Choroid plexus epithelial cell (primary cell): ENCODE data around the gene AXIN2.
"Not testable (repeated sequence)": the region's sequence is repeated elsewhere in the genome, so short reads cannot be mapped to it uniquely, and the experiment has no call there.

ENCODE experiments used
- DNase-seq: peaks from one replicate; pipeline ENCODE4 v3.0.0-alpha.2; 2010; ENCODE audit warnings: low read depth
- H3K4me3 ChIP-seq: 2 replicates; pipeline ENCODE4 v1.5.1; 2011; ENCODE audit warnings: low read depth, mild to moderate bottlenecking, control low read depth, low read length, moderate library complexity
- TF ChIP-seq, protein P1 (sequence below): conservative IDR thresholded peaks from 2 replicates; pipeline ENCODE4 v1.5.1; 2011; ENCODE audit warnings: low read depth, mild to moderate bottlenecking, control low read depth, inconsistent platforms, low read length, moderate library complexity

Gene AXIN2

DNA sequence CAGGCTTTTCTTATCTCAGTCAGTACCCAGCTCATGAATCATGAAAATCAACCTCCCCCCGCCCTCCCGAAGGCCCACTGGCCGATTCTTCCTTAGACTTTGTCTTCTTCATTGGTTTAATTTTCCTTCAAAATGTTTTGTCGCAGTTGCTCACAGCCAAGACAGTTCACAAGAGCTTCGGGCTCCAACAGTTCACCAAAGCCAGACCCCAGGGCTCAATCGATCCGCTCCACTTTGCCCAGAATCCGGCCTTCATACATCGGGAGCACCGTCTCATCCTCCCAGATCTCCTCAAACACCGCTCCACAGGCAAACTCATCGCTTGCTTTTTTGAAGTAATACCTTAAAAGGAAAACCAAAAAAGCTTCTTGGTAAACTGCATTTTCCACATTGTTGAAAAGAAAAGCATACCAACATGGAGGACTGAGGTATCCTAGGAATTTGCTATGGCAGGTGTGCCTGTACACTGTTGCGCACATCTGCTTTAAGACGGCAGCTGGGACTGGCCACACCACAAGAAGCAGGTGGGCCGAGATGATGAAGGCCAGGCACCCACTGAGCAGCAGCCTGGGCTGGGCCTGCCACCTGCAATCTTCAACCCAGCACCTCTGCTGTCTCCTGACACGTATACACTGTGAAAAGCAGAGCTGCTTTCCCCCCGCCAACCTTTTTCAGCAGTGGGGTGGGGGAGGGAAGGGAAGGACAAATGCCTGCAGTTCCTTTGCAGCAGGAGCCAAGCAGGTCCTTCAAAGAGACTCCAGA, 31.5 kb downstream of the AXIN2 start:
- TF ChIP-seq, protein P1, sequence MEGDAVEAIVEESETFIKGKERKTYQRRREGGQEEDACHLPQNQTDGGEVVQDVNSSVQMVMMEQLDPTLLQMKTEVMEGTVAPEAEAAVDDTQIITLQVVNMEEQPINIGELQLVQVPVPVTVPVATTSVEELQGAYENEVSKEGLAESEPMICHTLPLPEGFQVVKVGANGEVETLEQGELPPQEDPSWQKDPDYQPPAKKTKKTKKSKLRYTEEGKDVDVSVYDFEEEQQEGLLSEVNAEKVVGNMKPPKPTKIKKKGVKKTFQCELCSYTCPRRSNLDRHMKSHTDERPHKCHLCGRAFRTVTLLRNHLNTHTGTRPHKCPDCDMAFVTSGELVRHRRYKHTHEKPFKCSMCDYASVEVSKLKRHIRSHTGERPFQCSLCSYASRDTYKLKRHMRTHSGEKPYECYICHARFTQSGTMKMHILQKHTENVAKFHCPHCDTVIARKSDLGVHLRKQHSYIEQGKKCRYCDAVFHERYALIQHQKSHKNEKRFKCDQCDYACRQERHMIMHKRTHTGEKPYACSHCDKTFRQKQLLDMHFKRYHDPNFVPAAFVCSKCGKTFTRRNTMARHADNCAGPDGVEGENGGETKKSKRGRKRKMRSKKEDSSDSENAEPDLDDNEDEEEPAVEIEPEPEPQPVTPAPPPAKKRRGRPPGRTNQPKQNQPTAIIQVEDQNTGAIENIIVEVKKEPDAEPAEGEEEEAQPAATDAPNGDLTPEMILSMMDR = no peak
- no peak for DNase-seq
- H3K4me3 ChIP-seq = no peak overlapping the region

DNA sequence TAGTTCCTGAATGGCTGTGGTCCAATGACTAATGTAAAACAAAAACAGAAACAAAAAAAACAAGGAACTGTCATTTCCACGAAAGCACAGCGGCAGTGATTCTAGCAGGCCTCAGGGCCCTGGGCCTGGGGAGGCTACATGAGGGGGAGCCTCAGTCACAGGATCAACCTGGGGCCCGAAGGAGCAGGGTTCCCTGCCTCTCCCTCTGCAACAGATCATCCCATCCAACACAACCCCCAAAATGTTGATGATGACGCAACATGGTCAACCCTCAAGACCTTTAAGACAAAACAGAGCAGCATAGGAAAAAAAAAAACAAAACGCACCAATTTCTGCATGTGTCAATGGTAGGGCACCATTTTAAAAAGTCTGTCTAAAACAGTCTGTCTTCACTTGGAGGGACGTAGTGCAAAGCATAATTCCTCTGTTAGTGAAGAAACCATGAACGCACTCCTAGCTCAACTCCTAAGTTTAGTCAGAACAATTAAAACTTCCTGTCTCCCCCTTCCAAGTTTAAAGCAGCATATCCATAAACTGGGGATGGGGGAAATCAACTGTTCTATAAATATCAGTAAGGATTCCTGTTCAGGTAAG, 32.3 kb downstream of the AXIN2 start:
- DNase-seq = no peak
- H3K4me3 ChIP-seq = no peak overlapping the region
- TF ChIP-seq, protein P1 = no peak

DNA sequence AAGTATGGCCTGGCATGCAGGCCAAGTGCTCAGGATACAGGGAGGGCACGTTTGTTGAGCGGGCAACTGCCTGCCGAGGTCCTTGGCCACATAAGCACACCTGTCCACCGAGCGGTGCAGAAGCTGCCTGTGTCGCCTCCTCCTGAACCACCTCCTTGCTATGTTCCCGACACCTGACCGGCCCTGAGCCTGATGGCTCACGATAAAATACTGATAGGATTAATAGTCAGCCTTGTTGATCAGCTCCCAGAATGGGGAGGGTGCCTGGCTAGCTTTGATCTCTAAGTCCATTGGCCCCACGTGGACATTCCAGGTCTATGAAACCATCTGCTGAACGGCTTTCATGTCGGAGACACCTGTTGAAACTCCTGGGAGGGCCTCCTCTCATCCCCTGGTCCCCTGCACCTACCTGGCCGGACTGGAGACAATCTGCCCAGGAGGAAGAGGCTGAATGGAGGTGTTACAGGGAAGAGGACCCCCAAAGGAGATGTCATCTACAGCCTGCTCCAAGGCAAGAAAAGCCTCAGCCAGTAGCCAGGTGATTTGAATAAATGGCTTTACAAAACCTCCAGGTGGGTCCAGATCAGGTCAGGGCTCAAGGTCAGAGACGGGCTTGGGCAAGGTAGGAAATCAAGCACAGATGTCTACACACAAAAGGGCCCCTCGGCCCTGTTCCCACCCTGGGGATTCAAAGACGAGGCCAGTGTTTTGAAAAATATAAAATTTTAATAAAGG, 33.4 kb downstream of the AXIN2 start:
- TF ChIP-seq, protein P1 = no peak

DNA sequence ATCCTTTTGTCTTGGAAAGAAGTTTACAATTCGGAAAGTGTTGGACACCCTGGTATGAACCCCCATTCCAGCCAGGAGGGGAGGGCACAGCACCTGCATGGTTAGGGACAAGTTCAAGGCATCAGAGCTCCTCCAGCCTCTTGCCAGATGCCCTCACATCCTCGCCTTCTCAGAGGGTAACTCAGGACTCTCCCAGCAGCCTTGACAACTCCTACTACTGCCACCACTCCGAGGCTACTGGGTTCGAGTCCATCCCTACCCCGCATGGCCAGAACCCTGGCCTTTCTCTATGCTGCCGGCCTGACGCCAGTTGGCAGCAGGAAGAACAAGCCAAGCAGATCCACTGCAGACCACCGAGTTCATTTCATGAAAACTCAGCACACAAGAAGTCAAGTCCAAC, 34.1 kb downstream of the AXIN2 start:
- TF ChIP-seq, protein P1 = no peak
- no peak for DNase-seq
- no peak overlapping the region for H3K4me3 ChIP-seq

More for the DNA sequence above, 33.4 kb downstream of the AXIN2 start:
- no peak overlapping the region for H3K4me3 ChIP-seq
- no peak for DNase-seq

DNA sequence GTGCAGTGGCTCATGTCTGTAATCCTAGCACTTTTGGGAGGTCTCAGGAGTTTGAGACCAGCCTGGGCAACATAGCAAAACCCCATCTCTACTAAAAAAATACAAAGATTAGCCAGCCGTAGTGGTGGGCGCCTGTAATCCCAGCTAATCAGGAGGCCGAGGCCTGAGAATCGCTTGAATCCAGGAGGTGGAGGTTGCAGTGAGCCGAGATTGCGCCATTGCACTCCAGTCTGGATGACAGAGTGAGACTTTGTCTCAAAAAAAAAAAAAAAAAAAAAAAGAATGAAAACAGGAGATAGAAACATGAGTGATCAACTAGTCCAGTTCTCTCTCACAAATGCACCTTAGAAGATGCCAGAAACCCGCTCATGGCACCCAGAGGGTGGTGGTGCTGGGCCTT, 34.6 kb downstream of the AXIN2 start:
- not testable (repeated sequence) for H3K4me3 ChIP-seq, DNase-seq

DNA sequence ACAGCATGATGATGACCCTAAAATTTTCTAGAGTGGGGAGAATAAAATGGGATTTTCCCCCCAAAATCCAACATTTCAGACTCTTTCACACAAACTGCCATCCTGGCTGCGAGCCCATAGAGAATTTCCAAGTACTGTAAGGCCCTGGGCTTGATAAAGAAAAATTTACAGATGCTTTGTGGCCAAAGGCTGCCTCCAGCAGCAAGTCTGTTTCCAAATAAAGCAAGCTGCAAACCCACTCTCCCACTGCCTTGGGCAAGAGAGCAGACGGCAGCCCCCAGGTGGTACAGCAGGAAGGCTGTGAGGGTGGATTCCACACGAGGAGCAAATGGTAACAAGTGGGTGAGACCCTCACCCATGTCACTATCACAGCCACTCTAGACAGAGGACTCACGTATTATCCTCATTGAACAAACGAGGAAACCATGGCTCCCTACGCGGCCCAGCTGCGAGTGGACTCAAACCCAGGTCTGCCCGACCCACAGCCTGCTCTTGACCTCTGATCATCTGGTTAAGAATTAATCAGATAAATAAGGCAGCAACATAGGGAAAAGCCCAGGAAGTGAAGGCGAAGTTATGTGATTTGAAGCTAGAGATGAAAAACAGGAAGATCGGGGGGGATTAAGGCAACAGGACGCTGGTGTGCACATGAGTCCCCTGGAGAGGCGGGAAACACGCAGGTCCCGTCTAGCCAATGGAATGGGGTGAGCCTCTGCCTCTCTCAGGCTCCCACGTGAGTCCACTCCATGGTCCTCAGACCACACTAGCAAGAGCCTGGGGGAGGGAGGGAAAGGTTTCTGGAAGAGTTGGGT, 37.4 kb downstream of the AXIN2 start:
- TF ChIP-seq, protein P1 = no peak
- peak; percentile 23 for DNase-seq
- no peak overlapping the region for H3K4me3 ChIP-seq

DNA sequence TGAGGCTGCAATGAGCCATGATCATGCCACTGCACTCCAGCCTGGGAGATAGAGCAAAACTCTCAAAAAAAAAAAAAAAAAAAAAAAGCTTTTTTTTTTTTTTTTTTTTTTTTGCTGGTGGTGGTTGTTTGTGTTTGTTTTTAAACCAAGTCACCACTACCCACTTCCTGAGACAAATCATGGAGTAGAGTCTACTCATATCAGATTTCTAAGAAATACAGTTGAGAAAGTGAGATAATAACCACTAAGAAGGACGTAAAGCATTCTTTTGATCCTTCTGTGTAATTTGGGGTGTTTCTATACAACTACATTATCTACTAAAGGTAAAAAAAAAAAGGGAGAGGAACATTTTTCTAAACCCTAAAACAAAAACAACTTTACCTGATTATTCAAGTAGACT, 38.0 kb downstream of the AXIN2 start:
- TF ChIP-seq, protein P1 = no peak
- DNase-seq = no peak
- no peak overlapping the region for H3K4me3 ChIP-seq
